ENCODE measurements around the gene TNNC1. TPM values are rescaled to one million over a fixed set of nuclear protein-coding genes. Genes with fewer than 3 reads are reported as not detected.

The TNNC1 gene
- total and polyA plus RNA-seq, 4 donors: 0.21 to 0.75 (median 0.35) TPM

GRCh38 chr3:52440249-52440551, 13.6 kb downstream of the TNNC1 start:
- Histone ChIP-seq H3K27me3 (ENCODE audit: control insufficient read depth in 4 of 4, insufficient read depth in 4 of 4, low read length in 3 of 4) (no peaks in the 10 kb centered on the region), H3K9me3 (ENCODE audit: control insufficient read depth in 4 of 4, low read length in 3 of 4) (no peaks in the 10 kb centered on the region), H3K36me3 (ENCODE audit: control insufficient read depth in 4 of 4, insufficient read depth in 3 of 4, low read depth in 1 of 4, low read length in 3 of 4) (no peaks in the 10 kb centered on the region), H3K9ac (ENCODE audit: low read depth in 1 of 2, low read length in 2 of 2) (no peak overlapping the region), H3K4me3 (ENCODE audit: low read depth in 1 of 3, low read length in 3 of 3) (no peak overlapping the region), H3K27ac (ENCODE audit: low read depth in 1 of 2, low read length in 2 of 2) (no peak overlapping the region), H3K4me1 (ENCODE audit: control insufficient read depth in 4 of 4, insufficient read depth in 4 of 4, low read length in 3 of 4) (peaks cover 0 to 3% (median under 1%) of the 10 kb centered on the region in 4 donors)
- 94% methylated on average over 12 of the region's 12 CpGs for WGBS
- DNase-seq (ENCODE audit: low spot score): no peak
- TF ChIP-seq MAX (IDR thresholded peaks at IDR 0.05) (no peak), TAF1 (conservative IDR thresholded peaks at IDR 0.05) (no peak), RXRA (IDR thresholded peaks at IDR 0.05) (no peak), REST (IDR thresholded peaks at IDR 0.05) (no peak), YY1 (IDR thresholded peaks at IDR 0.05) (no peak), GABPA (IDR thresholded peaks at IDR 0.05 in 1 of 2, conservative IDR thresholded peaks at IDR 0.05 in 1 of 2) (no peak), NR2F2 (IDR thresholded peaks at IDR 0.05) (no peak), ATF3 (IDR thresholded peaks at IDR 0.05) (no peak), FOXA1 (IDR thresholded peaks at IDR 0.05) (no peak), FOXA2 (IDR thresholded peaks at IDR 0.05) (no peak), HNF4G (IDR thresholded peaks at IDR 0.05) (no peak)
- TF ChIP-seq, protein P1, sequence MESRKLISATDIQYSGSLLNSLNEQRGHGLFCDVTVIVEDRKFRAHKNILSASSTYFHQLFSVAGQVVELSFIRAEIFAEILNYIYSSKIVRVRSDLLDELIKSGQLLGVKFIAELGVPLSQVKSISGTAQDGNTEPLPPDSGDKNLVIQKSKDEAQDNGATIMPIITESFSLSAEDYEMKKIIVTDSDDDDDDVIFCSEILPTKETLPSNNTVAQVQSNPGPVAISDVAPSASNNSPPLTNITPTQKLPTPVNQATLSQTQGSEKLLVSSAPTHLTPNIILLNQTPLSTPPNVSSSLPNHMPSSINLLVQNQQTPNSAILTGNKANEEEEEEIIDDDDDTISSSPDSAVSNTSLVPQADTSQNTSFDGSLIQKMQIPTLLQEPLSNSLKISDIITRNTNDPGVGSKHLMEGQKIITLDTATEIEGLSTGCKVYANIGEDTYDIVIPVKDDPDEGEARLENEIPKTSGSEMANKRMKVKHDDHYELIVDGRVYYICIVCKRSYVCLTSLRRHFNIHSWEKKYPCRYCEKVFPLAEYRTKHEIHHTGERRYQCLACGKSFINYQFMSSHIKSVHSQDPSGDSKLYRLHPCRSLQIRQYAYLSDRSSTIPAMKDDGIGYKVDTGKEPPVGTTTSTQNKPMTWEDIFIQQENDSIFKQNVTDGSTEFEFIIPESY (IDR thresholded peaks at IDR 0.05): no peak
- TF ChIP-seq, protein P2, sequence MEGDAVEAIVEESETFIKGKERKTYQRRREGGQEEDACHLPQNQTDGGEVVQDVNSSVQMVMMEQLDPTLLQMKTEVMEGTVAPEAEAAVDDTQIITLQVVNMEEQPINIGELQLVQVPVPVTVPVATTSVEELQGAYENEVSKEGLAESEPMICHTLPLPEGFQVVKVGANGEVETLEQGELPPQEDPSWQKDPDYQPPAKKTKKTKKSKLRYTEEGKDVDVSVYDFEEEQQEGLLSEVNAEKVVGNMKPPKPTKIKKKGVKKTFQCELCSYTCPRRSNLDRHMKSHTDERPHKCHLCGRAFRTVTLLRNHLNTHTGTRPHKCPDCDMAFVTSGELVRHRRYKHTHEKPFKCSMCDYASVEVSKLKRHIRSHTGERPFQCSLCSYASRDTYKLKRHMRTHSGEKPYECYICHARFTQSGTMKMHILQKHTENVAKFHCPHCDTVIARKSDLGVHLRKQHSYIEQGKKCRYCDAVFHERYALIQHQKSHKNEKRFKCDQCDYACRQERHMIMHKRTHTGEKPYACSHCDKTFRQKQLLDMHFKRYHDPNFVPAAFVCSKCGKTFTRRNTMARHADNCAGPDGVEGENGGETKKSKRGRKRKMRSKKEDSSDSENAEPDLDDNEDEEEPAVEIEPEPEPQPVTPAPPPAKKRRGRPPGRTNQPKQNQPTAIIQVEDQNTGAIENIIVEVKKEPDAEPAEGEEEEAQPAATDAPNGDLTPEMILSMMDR (IDR thresholded peaks at IDR 0.05; ENCODE audit: low read depth, low read length, missing input control): no peak

DNA sequence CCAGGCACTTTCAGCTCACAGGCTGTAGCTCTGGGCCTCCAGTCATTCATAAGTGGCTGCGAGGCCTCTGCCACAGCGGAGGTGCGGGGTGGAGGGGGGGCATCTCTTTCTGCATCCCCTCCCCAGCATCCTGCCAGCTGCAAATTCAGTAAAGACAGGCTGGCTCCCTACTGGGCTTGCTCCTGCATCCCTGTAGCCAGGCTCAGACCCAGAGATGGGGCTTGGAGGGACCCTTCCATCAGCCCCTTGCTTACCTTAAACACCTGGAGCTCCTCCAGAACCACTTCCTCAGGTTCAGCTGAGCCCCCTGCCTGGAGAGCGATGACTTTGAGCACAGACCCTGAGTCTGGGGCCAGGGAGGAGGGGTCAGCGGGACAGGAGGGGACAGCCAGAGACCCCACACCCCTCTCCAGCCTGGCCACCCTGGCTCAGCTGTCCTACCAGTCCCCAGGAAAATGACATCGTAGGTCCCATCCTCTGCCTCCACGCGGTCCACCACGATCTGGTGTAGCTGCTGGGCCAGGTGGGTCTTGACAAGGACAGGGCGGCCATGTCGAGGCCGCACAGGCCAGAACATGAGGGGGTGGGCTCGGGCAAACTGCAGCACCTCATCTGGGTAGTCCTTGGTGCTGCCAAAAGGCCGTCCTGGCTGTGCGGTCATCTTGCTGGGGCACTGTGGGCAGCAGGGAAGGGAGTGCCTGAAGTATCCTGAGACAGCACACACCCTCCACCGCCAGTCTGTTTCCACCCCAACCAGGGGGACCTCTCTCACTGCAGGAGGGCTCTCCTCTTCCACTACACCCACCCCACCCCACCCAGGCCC, 14.2 kb downstream of the TNNC1 start:
- no peak for DNase-seq (ENCODE audit: low spot score)
- Histone ChIP-seq H3K9me3 (ENCODE audit: control insufficient read depth in 4 of 4, low read length in 3 of 4) (no peaks in the 10 kb centered on the region), H3K36me3 (ENCODE audit: control insufficient read depth in 4 of 4, insufficient read depth in 3 of 4, low read depth in 1 of 4, low read length in 3 of 4) (no peaks in the 10 kb centered on the region), H3K4me1 (ENCODE audit: control insufficient read depth in 4 of 4, insufficient read depth in 4 of 4, low read length in 3 of 4) (no peaks in the 10 kb centered on the region), H3K4me3 (ENCODE audit: low read depth in 1 of 3, low read length in 3 of 3) (no peak overlapping the region), H3K27me3 (ENCODE audit: control insufficient read depth in 4 of 4, insufficient read depth in 4 of 4, low read length in 3 of 4) (no peaks in the 10 kb centered on the region), H3K9ac (ENCODE audit: low read depth in 1 of 2, low read length in 2 of 2) (no peak overlapping the region), H3K27ac (ENCODE audit: low read depth in 1 of 2, low read length in 2 of 2) (no peak overlapping the region)
- TF ChIP-seq RAD21 (IDR thresholded peaks at IDR 0.05) (no peak), FOXA2 (IDR thresholded peaks at IDR 0.05) (no peak), JUND (IDR thresholded peaks at IDR 0.05) (no peak), TAF1 (conservative IDR thresholded peaks at IDR 0.05) (no peak), HNF4A (conservative IDR thresholded peaks at IDR 0.05) (no peak), HNF4G (IDR thresholded peaks at IDR 0.05) (no peak), MAX (IDR thresholded peaks at IDR 0.05) (no peak)
- TF ChIP-seq, protein P2 (IDR thresholded peaks at IDR 0.05; ENCODE audit: low read depth, low read length, missing input control): no peak
- 93% methylated on average over 16 of the region's 16 CpGs for WGBS

Data from liver (tissue), 9 donors.